GM12865 (cell line): ENCODE results near the gene LAMA2.

Source experiments
- DNase-seq: peaks from one replicate; pipeline ENCODE4 v3.0.0; 2010; ENCODE audit warnings: low read depth
- H3K4me3 ChIP-seq: 2 replicates; pipeline ENCODE4 v1.5.1; 2011; ENCODE audit warnings: mild to moderate bottlenecking, low read depth, low read length, control low read depth
- CTCF ChIP-seq: IDR thresholded peaks from 2 replicates; pipeline ENCODE4 v1.5.1; 2011; ENCODE audit warnings: low read length, control low read depth, low read depth, inconsistent platforms; ENCODE audit not compliant: insufficient read depth; ENCODE audit errors: missing control alignments

The LAMA2 gene

GRCh38 chr6:129104131-129104530 lies 221.2 kb downstream of the LAMA2 start:
- TF ChIP-seq CTCF: no peak

GRCh38 chr6:129104560-129104959 lies 221.6 kb downstream of the LAMA2 start:
- H3K4me3 ChIP-seq: no peak overlapping the region
- DNase-seq: no peak
- no peak for TF ChIP-seq CTCF

More at GRCh38 chr6:129104131-129104530, 221.2 kb downstream of the LAMA2 start:
- H3K4me3 ChIP-seq: no peak overlapping the region
- no peak for DNase-seq

GRCh38 chr6:129105035-129105434 lies 222.1 kb downstream of the LAMA2 start:
- TF ChIP-seq CTCF: no peak
- H3K4me3 ChIP-seq: no peak overlapping the region
- DNase-seq: no peak

- no peak overlapping the region for H3K4me3 ChIP-seq
- DNase-seq: no peak
- TF ChIP-seq CTCF: no peak
Observed at GRCh38 chr6:129105793-129106192, 222.9 kb downstream of the LAMA2 start.

- DNase-seq: no peak
- no peak for TF ChIP-seq CTCF
- no peak overlapping the region for H3K4me3 ChIP-seq
Observed at GRCh38 chr6:129108337-129108736, 225.4 kb downstream of the LAMA2 start.

- TF ChIP-seq CTCF: no peak
- DNase-seq: no peak
- H3K4me3 ChIP-seq: no peak overlapping the region
Observed at GRCh38 chr6:129110690-129111343, 227.9 kb downstream of the LAMA2 start.

- DNase-seq: no peak
- no peak overlapping the region for H3K4me3 ChIP-seq
- no peak for TF ChIP-seq CTCF
Observed at GRCh38 chr6:129111346-129111745, 228.4 kb downstream of the LAMA2 start.
